ENCODE data around the gene FBLIM1.
"Not testable (repeated sequence)": the region's sequence is repeated elsewhere in the genome, so short reads cannot be mapped to it uniquely, and the experiment has no call there.

The FBLIM1 gene

GRCh38 chr1:15770313-15770962, 11.8 kb downstream of the FBLIM1 start:
- no peak for DNase-seq

- no peak for DNase-seq
Observed at GRCh38 chr1:15771836-15772515, 13.4 kb downstream of the FBLIM1 start.

- no peak for DNase-seq
Observed at GRCh38 chr1:15775706-15776105, 17.1 kb downstream of the FBLIM1 start.

GRCh38 chr1:15777909-15778707, 19.5 kb downstream of the FBLIM1 start:
- DNase-seq, result no peak

- DNase-seq, result no peak
Observed at GRCh38 chr1:15785683-15786082, 27.1 kb downstream of the FBLIM1 start.

- no peak for DNase-seq
Observed at GRCh38 chr1:15786581-15786980, 28.0 kb downstream of the FBLIM1 start.

- DNase-seq, result no peak
Observed at GRCh38 chr1:15788624-15789301, 30.2 kb downstream of the FBLIM1 start.

GRCh38 chr1:15796086-15796462, 37.5 kb downstream of the FBLIM1 start:
- DNase-seq, result no peak

- DNase-seq, result no peak
Observed at GRCh38 chr1:15797614-15798390, 39.2 kb downstream of the FBLIM1 start.

GRCh38 chr1:15799004-15799867, 40.6 kb downstream of the FBLIM1 start:
- peak; percentile 30 for DNase-seq

GRCh38 chr1:15799928-15800835, 41.6 kb downstream of the FBLIM1 start:
- peak; percentile 86 for DNase-seq

- no peak for DNase-seq
Observed at GRCh38 chr1:15802234-15802965, 43.8 kb downstream of the FBLIM1 start.

GRCh38 chr1:15803380-15803779, 44.8 kb downstream of the FBLIM1 start:
- DNase-seq, result peak; percentile 61

GRCh38 chr1:15804060-15804459, 45.5 kb downstream of the FBLIM1 start:
- DNase-seq, result no peak

GRCh38 chr1:15807121-15807520, 48.5 kb downstream of the FBLIM1 start:
- no peak for DNase-seq

- not testable (repeated sequence) for DNase-seq
Observed at GRCh38 chr1:15807549-15807948, 49.0 kb downstream of the FBLIM1 start, which contains the start of gene UQCRHL. Gene UQCRHL (minus strand): TSS chr1:15807649. CDS start chr1:15807649, 0 bp downstream.

GRCh38 chr1:15808955-15809354, 50.4 kb downstream of the FBLIM1 start:
- DNase-seq, result no peak

GRCh38 chr1:15810073-15810472, 51.5 kb downstream of the FBLIM1 start:
- DNase-seq, result no peak

GRCh38 chr1:15816674-15817073, 58.1 kb downstream of the FBLIM1 start:
- DNase-seq, result no peak

GRCh38 chr1:15820478-15820877, 61.9 kb downstream of the FBLIM1 start:
- DNase-seq, result no peak

Data from DMS53 (cell line).